ENCODE measurements around the gene SEC11C.

DNA sequence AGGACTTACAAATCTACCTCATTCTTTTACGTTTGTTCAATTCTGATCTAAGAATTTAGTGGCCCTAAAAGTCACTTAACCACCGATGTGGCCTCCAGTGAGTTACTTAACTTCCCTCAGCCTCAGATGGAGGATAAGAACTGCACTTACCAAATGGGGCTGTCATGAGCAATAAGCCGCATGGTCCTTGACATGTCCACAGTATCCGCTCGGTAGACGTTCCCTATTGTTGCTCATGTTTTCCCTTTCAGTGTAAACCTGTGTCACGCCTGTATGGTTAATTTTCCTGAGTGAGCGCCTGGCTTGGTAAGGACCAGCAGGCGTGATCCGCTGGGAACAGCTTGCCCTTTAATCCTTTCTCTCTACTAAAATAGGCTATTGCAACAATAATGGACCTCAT, 20.3 kb downstream of the SEC11C start:
- TF ChIP-seq, protein P1, sequence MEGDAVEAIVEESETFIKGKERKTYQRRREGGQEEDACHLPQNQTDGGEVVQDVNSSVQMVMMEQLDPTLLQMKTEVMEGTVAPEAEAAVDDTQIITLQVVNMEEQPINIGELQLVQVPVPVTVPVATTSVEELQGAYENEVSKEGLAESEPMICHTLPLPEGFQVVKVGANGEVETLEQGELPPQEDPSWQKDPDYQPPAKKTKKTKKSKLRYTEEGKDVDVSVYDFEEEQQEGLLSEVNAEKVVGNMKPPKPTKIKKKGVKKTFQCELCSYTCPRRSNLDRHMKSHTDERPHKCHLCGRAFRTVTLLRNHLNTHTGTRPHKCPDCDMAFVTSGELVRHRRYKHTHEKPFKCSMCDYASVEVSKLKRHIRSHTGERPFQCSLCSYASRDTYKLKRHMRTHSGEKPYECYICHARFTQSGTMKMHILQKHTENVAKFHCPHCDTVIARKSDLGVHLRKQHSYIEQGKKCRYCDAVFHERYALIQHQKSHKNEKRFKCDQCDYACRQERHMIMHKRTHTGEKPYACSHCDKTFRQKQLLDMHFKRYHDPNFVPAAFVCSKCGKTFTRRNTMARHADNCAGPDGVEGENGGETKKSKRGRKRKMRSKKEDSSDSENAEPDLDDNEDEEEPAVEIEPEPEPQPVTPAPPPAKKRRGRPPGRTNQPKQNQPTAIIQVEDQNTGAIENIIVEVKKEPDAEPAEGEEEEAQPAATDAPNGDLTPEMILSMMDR (IDR thresholded peaks at IDR 0.05), result no peak
- TF ChIP-seq POLR2A (IDR thresholded peaks at IDR 0.05), result no peak

All from adrenal gland (tissue), 5 donors.